BE2C (cell line): ENCODE data around the gene MRPL34.

Source experiments
- DNase-seq: peaks from one replicate; pipeline ENCODE4 v3.0.0-alpha.2; 2020
- H3K27me3 ChIP-seq: fragments of 250-450 bp; sonication (Bioruptor Pico); 2 replicates; pipeline ENCODE4 v1.5.1; 2020; ENCODE audit warnings: mild to moderate bottlenecking
- H3K36me3 ChIP-seq: fragments of 250-450 bp; sonication (Bioruptor Pico); 2 replicates; pipeline ENCODE4 v1.5.1; 2020; ENCODE audit warnings: mild to moderate bottlenecking
- H3K4me1 ChIP-seq: fragments of 250-450 bp; sonication (Bioruptor Pico); 2 replicates; pipeline ENCODE4 v1.5.1; 2020
- H3K4me3 ChIP-seq: 2 replicates; pipeline ENCODE4 v1.5.1; 2011; ENCODE audit warnings: low read depth, low read length
- H3K9me3 ChIP-seq: fragments of 250-450 bp; sonication (Bioruptor Pico); 2 replicates; pipeline ENCODE4 v1.5.1; 2020
- TF ChIP-seq, protein P1 (sequence below): IDR thresholded peaks from 2 replicates; pipeline ENCODE4 v1.5.1; 2012; ENCODE audit warnings: mild to moderate bottlenecking, low read depth, low read length

The MRPL34 gene

DNA sequence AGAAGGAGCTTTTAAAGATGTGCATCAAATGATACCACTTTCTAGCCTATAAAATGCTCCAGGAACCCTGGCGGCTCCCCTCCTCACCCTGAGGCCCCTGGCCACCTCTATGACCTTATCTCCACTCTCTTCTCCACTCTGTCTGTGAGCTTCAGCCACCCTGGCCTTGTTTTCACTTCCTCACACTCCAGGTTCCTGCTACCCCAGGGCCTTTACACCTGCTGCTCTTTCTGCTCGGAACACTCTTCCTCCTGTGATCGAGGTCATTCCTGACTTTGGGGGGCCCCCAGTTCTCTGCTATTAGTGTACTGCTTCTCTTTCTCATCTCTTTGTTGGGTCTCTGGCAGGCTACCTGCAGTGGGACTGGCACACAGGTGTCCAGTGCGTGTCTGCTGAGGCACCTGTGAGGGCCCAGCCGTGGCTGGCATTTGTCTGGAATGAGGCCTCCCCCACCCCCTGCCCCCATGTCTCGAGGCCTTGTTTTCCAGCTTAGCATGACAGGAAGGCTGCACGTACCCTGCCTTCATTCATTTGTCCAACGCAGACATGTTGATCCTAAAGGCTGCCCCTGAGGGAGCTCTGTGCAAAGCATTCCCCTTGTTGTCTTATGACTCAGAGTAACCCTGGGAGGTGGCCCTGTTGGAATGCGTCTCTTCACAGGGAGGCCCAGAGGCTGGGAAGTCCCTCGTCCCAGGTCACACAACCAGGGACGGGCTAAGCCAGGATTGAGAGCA lies 6.0 kb downstream of the MRPL34 start:
- DNase-seq = no peak
- no peaks in the 10 kb centered on the region for H3K9me3 ChIP-seq
- peaks cover 18% of the 10 kb centered on the region for H3K36me3 ChIP-seq
- H3K4me3 ChIP-seq = no peak overlapping the region
- TF ChIP-seq, protein P1, sequence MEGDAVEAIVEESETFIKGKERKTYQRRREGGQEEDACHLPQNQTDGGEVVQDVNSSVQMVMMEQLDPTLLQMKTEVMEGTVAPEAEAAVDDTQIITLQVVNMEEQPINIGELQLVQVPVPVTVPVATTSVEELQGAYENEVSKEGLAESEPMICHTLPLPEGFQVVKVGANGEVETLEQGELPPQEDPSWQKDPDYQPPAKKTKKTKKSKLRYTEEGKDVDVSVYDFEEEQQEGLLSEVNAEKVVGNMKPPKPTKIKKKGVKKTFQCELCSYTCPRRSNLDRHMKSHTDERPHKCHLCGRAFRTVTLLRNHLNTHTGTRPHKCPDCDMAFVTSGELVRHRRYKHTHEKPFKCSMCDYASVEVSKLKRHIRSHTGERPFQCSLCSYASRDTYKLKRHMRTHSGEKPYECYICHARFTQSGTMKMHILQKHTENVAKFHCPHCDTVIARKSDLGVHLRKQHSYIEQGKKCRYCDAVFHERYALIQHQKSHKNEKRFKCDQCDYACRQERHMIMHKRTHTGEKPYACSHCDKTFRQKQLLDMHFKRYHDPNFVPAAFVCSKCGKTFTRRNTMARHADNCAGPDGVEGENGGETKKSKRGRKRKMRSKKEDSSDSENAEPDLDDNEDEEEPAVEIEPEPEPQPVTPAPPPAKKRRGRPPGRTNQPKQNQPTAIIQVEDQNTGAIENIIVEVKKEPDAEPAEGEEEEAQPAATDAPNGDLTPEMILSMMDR = no peak
- H3K4me1 ChIP-seq = no peaks in the 10 kb centered on the region
- H3K27me3 ChIP-seq = no peaks in the 10 kb centered on the region

DNA sequence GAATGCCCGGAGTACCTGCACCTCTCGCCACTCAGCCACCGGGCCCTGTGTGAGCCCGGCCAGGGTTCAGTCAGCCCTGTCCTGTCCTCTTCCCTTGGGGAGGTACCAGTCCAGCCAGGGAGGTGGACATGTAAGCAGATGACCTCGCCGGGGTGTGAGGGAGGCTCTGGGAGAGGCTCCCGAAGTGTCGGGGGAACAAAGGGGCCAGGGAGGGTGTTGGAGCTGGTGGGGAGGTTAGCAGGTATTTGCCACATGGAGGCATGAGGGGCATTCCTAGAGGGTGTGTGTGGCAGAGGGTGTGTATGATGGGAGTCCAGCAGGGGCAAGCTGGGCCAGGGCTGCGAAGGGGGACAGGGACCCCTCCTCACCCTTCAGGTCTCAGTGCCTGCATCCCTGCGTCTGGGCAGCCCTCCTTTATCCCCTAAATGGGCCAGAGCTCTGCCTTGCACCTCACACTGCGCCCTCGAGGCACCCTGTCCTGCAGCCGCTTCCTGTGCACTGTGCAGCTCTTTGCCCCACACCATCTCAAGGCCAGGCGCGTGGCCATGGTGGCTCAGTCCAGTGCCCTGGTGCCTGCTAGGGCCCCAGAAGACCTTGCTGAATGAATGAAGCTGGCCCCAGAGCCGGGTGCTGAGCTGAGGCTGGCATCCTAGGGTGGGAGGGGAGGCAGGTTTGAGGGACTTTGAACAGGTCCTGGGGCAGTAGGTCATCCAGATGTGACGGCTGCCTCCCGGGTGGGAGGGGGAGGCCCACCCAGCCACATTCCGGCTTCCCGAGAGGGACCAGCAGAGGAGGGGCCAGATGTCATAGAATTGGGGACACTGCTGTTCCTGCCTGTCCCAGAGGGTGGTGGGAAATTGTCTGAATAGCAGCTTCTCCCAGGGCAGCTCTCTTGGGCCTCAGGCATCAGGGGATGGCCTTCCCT lies 6.8 kb downstream of the MRPL34 start:
- no peaks in the 10 kb centered on the region for H3K4me1 ChIP-seq
- no peaks in the 10 kb centered on the region for H3K27me3 ChIP-seq
- no peak for DNase-seq
- TF ChIP-seq, protein P1 = no peak
- H3K9me3 ChIP-seq = no peaks in the 10 kb centered on the region
- no peak overlapping the region for H3K4me3 ChIP-seq
- H3K36me3 ChIP-seq = peaks cover 18% of the 10 kb centered on the region

DNA sequence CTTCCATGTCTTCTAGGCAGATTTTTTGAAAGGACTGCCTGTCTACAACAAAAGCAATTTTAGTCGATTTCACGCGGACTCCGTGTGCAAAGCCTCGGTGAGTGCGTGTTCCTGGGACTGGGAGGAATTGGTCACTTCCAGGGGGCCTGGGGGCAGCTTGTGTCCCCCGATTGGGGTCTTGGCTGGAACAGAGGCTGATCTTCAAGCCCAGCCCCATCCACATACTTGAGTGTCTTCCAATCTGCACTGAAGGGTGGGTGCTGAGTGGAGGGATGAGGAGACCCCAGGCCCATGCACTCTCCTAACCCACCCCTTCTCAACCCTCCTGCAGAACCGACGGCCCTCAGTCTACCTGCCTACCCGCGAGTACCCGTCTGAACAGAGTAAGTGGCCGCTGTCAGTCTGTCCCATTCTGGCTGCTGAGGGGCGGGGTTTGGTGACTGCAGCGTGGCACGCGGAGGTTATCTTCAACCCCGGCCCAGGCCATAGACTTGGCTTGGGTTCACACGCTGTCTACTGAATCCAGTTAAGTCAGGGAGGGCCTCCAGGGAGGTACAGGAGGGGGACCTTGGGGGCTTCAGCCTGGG lies 8.4 kb downstream of the MRPL34 start:
- TF ChIP-seq, protein P1 = no peak
- peaks cover 20% of the 10 kb centered on the region for H3K36me3 ChIP-seq
- no peak for DNase-seq

DNA sequence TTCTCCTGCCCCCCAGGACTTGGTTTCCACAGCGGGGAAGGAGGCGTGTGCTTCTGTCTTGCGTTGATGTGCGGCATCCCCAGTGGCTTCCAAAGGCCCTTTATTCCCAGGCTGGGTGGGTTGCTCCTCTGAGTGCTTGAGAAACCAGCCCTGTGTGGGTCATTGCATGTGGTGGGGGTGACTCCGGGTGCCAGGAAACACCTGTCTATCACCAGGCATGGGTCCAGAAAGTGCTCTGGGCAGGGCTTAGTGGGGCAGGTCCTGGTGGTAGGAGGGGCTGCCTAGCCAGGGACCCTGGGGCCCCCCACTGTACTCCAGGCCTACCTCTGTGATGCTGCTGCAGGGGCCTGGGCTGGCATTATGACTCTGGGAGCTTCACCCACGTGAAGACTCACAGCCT lies 13.3 kb downstream of the MRPL34 start:
- DNase-seq = no peak
- Histone ChIP-seq H3K27me3 (no peaks in the 10 kb centered on the region), H3K9me3 (no peaks in the 10 kb centered on the region), H3K4me3 (no peak overlapping the region), H3K4me1 (no peaks in the 10 kb centered on the region), H3K36me3 (peaks cover 36% of the 10 kb centered on the region)
- TF ChIP-seq, protein P1 = no peak

More for the DNA sequence above, 8.4 kb downstream of the MRPL34 start:
- Histone ChIP-seq H3K4me1 (no peaks in the 10 kb centered on the region), H3K27me3 (no peaks in the 10 kb centered on the region), H3K9me3 (no peaks in the 10 kb centered on the region), H3K4me3 (no peak overlapping the region)

DNA sequence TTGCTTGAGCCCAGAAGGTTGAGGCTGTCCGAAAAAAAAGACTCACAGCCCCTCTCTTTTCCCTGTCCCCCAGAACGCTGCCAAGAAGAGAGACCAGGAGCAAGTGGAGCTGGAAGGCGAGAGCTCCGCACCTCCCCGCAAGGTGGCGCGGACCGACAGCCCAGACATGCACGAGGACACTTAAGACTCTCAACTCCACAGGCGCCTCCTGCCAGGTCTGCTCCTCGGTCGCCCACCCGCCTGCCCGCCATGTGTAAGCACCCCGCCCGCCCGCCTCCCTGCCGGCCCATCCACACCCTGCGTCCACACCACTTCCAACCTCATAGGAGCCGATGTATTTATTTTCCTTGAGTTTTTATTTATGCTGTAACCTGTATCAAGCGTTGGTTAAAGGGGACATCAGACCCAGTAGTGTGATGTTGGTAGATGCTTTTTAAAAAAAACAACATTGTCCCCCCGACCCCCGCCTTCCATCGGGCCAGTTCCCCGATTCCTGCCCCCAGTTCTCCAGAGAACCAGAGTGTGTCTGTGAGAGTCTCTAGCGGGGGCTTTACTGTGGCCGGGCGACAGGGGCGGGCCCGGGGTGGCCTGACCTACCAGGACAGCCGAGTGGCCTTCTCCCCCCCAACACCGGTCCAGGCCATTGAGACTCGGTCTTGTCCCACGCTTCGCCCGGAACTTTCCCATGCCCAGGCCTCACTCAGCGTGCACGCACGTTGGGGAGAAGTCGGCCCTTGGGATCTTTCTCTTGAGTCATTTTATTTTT lies 14.0 kb downstream of the MRPL34 start:
- no peaks in the 10 kb centered on the region for H3K27me3 ChIP-seq
- peaks cover 29% of the 10 kb centered on the region for H3K36me3 ChIP-seq
- TF ChIP-seq, protein P1 = no peak
- DNase-seq = no peak
- no peaks in the 10 kb centered on the region for H3K4me1 ChIP-seq
- no peak overlapping the region for H3K4me3 ChIP-seq
- no peaks in the 10 kb centered on the region for H3K9me3 ChIP-seq
